ENCODE data around the gene MVB12A.

- TF ChIP-seq CTCF (IDR thresholded peaks at IDR 0.05) = no peak
- no peak for TF ChIP-seq POLR2A (IDR thresholded peaks at IDR 0.05)
Observed at GRCh38 chr19:17456127-17456526, 36.3 kb downstream of the MVB12A start.
